ENCODE data around the gene MZB1.

- TF ChIP-seq CTCF (conservative IDR thresholded peaks at IDR 0.05 in 1 of 2, IDR thresholded peaks at IDR 0.05 in 1 of 2; ENCODE audit: low read depth in 1 of 2, low read length in 2 of 2) (no peak), EZH2 (IDR thresholded peaks at IDR 0.05; ENCODE audit: low read length, missing control alignments) (no peak)
Observed at GRCh38 chr5:139360384-139360783, 29.3 kb downstream of the MZB1 start.

All from fibroblast of lung (primary cell).